ENCODE measurements around the gene PCDH9. TPM values are rescaled to one million over a fixed set of nuclear protein-coding genes. Genes with fewer than 3 reads are reported as not detected.

The PCDH9 gene
- total and polyA plus RNA-seq, 2 of the 4 experiments (the other 2 are of a cell fraction) = 2.2 to 10.2 TPM

GRCh38 chr13:66329988-66330451 is 900.1 kb downstream of the PCDH9 start:
- H4K20me1 ChIP-seq (ENCODE audit: insufficient read depth, low read length) = no peaks in the 10 kb centered on the region
- H3K9me3 ChIP-seq (ENCODE audit: control insufficient read depth, insufficient read depth, low read length) = no peaks in the 10 kb centered on the region
- H4K5ac ChIP-seq (ENCODE audit: low read depth, low read length) = no peak overlapping the region
- no peaks in the 10 kb centered on the region for H3K9me1 ChIP-seq (ENCODE audit: insufficient read depth, low read length)
- H3K9ac ChIP-seq (ENCODE audit: low read depth, low read length) = no peak overlapping the region
- H2BK15ac ChIP-seq (ENCODE audit: low read depth, low read length) = no peak overlapping the region
- no peak overlapping the region for H2BK20ac ChIP-seq (ENCODE audit: low read depth, low read length)
- H2BK5ac ChIP-seq (ENCODE audit: low read depth, low read length, poor library complexity, severe bottlenecking) = no peak overlapping the region
- no peaks in the 10 kb centered on the region for H3K27me3 ChIP-seq (ENCODE audit: control insufficient read depth, insufficient read depth, low read length)
- H3K56ac ChIP-seq (ENCODE audit: extremely low read depth, insufficient read depth, low read length) = no peak overlapping the region
- no peaks in the 10 kb centered on the region for H3K4me1 ChIP-seq (ENCODE audit: control insufficient read depth, insufficient read depth, low read length)
- intact Hi-C loops (cut with micrococcal nuclease) (no loop called here), dilution Hi-C loops (cut with HindIII; ENCODE audit: low sequenced_read_pairs, unreplicated experiment) (no loop called here), in situ Hi-C loops (cut with MboI; ENCODE audit: low sequenced_read_pairs) (no loop called here)
- H3K36me3 ChIP-seq (ENCODE audit: control insufficient read depth, insufficient read depth, low read length) = no peaks in the 10 kb centered on the region
- peak overlapping the region; percentile 74 for H2AFZ ChIP-seq (replicated peaks; ENCODE audit: low read length, poor library complexity)
- no peak overlapping the region for H3K18ac ChIP-seq (ENCODE audit: low read depth, low read length)
- H4K91ac ChIP-seq (ENCODE audit: insufficient read depth, low read depth, low read length) = no peak overlapping the region
- H2AK5ac ChIP-seq (ENCODE audit: low read depth, low read length) = no peak overlapping the region
- peak; percentile 53; the same call in 1 of the 2 replicates for ATAC-seq (ENCODE audit: low read depth)
- no peak overlapping the region for H2BK120ac ChIP-seq (ENCODE audit: low read depth, low read length)
- TF ChIP-seq SMC3 (IDR thresholded peaks at IDR 0.05; ENCODE audit: low read depth, low read length) (no peak), CEBPB (IDR thresholded peaks at IDR 0.05; ENCODE audit: low read depth, low read length) (no peak), RCOR1 (IDR thresholded peaks at IDR 0.05; ENCODE audit: insufficient replicate concordance, low read length) (no peak), MXI1 (IDR thresholded peaks at IDR 0.05; ENCODE audit: borderline replicate concordance, low read depth, low read length) (no peak), NFE2L2 (IDR thresholded peaks at IDR 0.05; ENCODE audit: low read depth, low read length) (no peak), MAFK (IDR thresholded peaks at IDR 0.05; ENCODE audit: low read depth, low read length) (no peak), BHLHE40 (IDR thresholded peaks at IDR 0.05; ENCODE audit: low read depth, low read length) (no peak), FOS (IDR thresholded peaks at IDR 0.05; ENCODE audit: low read depth, low read length) (no peak), ELK1 (IDR thresholded peaks at IDR 0.05; ENCODE audit: borderline replicate concordance, low read depth, low read length) (no peak), RAD21 (IDR thresholded peaks at IDR 0.05; ENCODE audit: low read length) (no peak), POLR2A (IDR thresholded peaks at IDR 0.05; ENCODE audit: low read depth, low read length) (no peak)
- TF ChIP-seq, protein P1, sequence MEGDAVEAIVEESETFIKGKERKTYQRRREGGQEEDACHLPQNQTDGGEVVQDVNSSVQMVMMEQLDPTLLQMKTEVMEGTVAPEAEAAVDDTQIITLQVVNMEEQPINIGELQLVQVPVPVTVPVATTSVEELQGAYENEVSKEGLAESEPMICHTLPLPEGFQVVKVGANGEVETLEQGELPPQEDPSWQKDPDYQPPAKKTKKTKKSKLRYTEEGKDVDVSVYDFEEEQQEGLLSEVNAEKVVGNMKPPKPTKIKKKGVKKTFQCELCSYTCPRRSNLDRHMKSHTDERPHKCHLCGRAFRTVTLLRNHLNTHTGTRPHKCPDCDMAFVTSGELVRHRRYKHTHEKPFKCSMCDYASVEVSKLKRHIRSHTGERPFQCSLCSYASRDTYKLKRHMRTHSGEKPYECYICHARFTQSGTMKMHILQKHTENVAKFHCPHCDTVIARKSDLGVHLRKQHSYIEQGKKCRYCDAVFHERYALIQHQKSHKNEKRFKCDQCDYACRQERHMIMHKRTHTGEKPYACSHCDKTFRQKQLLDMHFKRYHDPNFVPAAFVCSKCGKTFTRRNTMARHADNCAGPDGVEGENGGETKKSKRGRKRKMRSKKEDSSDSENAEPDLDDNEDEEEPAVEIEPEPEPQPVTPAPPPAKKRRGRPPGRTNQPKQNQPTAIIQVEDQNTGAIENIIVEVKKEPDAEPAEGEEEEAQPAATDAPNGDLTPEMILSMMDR (conservative IDR thresholded peaks at IDR 0.05; ENCODE audit: low read depth, low read length) = no peak
- TF ChIP-seq, protein P2, sequence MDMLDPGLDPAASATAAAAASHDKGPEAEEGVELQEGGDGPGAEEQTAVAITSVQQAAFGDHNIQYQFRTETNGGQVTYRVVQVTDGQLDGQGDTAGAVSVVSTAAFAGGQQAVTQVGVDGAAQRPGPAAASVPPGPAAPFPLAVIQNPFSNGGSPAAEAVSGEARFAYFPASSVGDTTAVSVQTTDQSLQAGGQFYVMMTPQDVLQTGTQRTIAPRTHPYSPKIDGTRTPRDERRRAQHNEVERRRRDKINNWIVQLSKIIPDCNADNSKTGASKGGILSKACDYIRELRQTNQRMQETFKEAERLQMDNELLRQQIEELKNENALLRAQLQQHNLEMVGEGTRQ (IDR thresholded peaks at IDR 0.05; ENCODE audit: low read depth, low read length) = no peak
- H3K4me2 ChIP-seq (ENCODE audit: low read depth, low read length) = no peak overlapping the region
- H3K79me1 ChIP-seq (ENCODE audit: low read depth in 1 of 2, low read length in 2 of 2) = no peaks in the 10 kb centered on the region
- no peak overlapping the region for H3K14ac ChIP-seq (replicated peaks; ENCODE audit: low read depth, low read length)
- H3K4ac ChIP-seq (ENCODE audit: low read depth, low read length) = no peak overlapping the region
- ChIA-PET POLR2A (ENCODE audit: unreplicated experiment) (no interaction called here), CTCF (no interaction called here)
- H3K4me3 ChIP-seq (ENCODE audit: insufficient read depth, low read depth, low read length) = no peak overlapping the region
- H4K8ac ChIP-seq (ENCODE audit: low read depth in 2 of 2, low read length in 2 of 2) = no peak overlapping the region
- no peak overlapping the region for H3K27ac ChIP-seq (ENCODE audit: insufficient read depth, low read length)
- no peak overlapping the region for H2AK9ac ChIP-seq (replicated peaks; ENCODE audit: low read depth, low read length, poor library complexity)
- BruUV-seq (replicated peaks) = no TSS peak
- peak; percentile 37 for DNase-seq
- no peak overlapping the region for H3K23ac ChIP-seq (ENCODE audit: low read depth, low read length)
- WGBS, 2 experiments (ENCODE audit: extremely low coverage in 2 of 2, insufficient read length in 1 of 2) = 86% methylated on average over 1 of the region's 1 CpG; no CpG with 5 or more reads in 1 of the 2 experiments

All from IMR-90 (cell line).